ENCODE measurements around the gene CACNB4. TPM values are rescaled to one million over a fixed set of nuclear protein-coding genes. Genes with fewer than 3 reads are reported as not detected.
A peak's percentile ranks its signal among the peaks of the same experiment; 100 is the strongest.
"Not testable (repeated sequence)": the region's sequence is repeated elsewhere in the genome, so short reads cannot be mapped to it uniquely, and the experiment has no call there.

CACNB4 gene
- total RNA-seq, 1 donor from 2014 or later: 3.7 TPM

GRCh38 chr2:151927501-151928221 is 171.2 kb downstream of the CACNB4 start:
- no peak for TF ChIP-seq CTCF (IDR thresholded peaks at IDR 0.05)
- H3K4me1 ChIP-seq: peaks cover 5 to 10% of the 10 kb centered on the region in 2 donors
- intact Hi-C loops (cut with DNase I): no loop called here
- H3K27ac ChIP-seq: no peak overlapping the region
- no peaks in the 10 kb centered on the region for H3K36me3 ChIP-seq
- no peaks in the 10 kb centered on the region for H3K9me3 ChIP-seq
- H3K4me3 ChIP-seq: no peak overlapping the region
- no peaks in the 10 kb centered on the region for H3K27me3 ChIP-seq
- DNase-seq (ENCODE audit: low spot score in 2 of 2): no peak

GRCh38 chr2:151922845-151923666 is 175.8 kb downstream of the CACNB4 start:
- intact Hi-C loops (cut with DNase I): loop anchor here (5.0 kb wide), 1 partner anchor 41 kb away; no protein-coding TSS in a partner anchor
- Histone ChIP-seq H3K4me3 (no peak overlapping the region), H3K4me1 (peaks cover 10 to 11% of the 10 kb centered on the region in 2 donors), H3K27ac (peak overlapping the region; percentile 58 to 65), H3K36me3 (no peaks in the 10 kb centered on the region), H3K9me3 (no peaks in the 10 kb centered on the region), H3K27me3 (no peaks in the 10 kb centered on the region)
- peak in 1 of 2 donors; percentile 85 for DNase-seq (ENCODE audit: low spot score in 2 of 2)
- TF ChIP-seq CTCF (IDR thresholded peaks at IDR 0.05): no peak

- no peak for DNase-seq (ENCODE audit: low spot score in 2 of 2)
- Histone ChIP-seq H3K27ac (no peak overlapping the region), H3K9me3 (no peaks in the 10 kb centered on the region), H3K4me3 (no peak overlapping the region), H3K36me3 (no peaks in the 10 kb centered on the region), H3K27me3 (no peaks in the 10 kb centered on the region), H3K4me1 (peaks cover 10 to 11% of the 10 kb centered on the region in 2 donors)
- no peak for TF ChIP-seq CTCF (IDR thresholded peaks at IDR 0.05)
- intact Hi-C loops (cut with DNase I): loop anchor here (5.0 kb wide), 1 partner anchor 37 kb away; no protein-coding TSS in a partner anchor
Observed at GRCh38 chr2:151919786-151920185, 179.1 kb downstream of the CACNB4 start.

- TF ChIP-seq CTCF (IDR thresholded peaks at IDR 0.05): no peak
- Histone ChIP-seq H3K27ac (no peak overlapping the region), H3K4me3 (no peak overlapping the region), H3K27me3 (no peaks in the 10 kb centered on the region), H3K36me3 (no peaks in the 10 kb centered on the region), H3K4me1 (peaks cover 5 to 9% of the 10 kb centered on the region in 2 donors), H3K9me3 (no peaks in the 10 kb centered on the region)
- intact Hi-C loops (cut with DNase I): no loop called here
- no peak for DNase-seq (ENCODE audit: low spot score in 2 of 2)
Observed at GRCh38 chr2:151918308-151918707, 180.5 kb downstream of the CACNB4 start.

- no peak for DNase-seq (ENCODE audit: low spot score in 2 of 2)
- intact Hi-C loops (cut with DNase I): no loop called here
Observed at GRCh38 chr2:151916632-151917031, 182.2 kb downstream of the CACNB4 start.

GRCh38 chr2:151915629-151916025 is 183.2 kb downstream of the CACNB4 start:
- DNase-seq (ENCODE audit: low spot score in 2 of 2); H3K4me1 ChIP-seq; H3K36me3 ChIP-seq; H3K9me3 ChIP-seq; H3K27me3 ChIP-seq; H3K27ac ChIP-seq; intact Hi-C loops (cut with DNase I); H3K4me3 ChIP-seq: not testable (repeated sequence)

More at GRCh38 chr2:151916632-151917031, 182.2 kb downstream of the CACNB4 start:
- Histone ChIP-seq H3K27ac (no peak overlapping the region), H3K4me3 (no peak overlapping the region), H3K36me3 (no peaks in the 10 kb centered on the region), H3K9me3 (no peaks in the 10 kb centered on the region), H3K27me3 (no peaks in the 10 kb centered on the region), H3K4me1 (no peaks in the 10 kb centered on the region)
- TF ChIP-seq CTCF (IDR thresholded peaks at IDR 0.05): no peak
